Measurements from ENCODE around the gene CHPF2. TPM values are rescaled to one million over a fixed set of nuclear protein-coding genes. Genes with fewer than 3 reads are reported as not detected.
A peak's percentile ranks its signal among the peaks of the same experiment; 100 is the strongest.

Gene CHPF2
- total RNA-seq, 3 donors from 2014 or later: 51.6 to 66.3 (median 51.8) TPM

- DNase-seq (no peak), ATAC-seq (no peak)
- no peaks in the 10 kb centered on the region for H3K36me3 Mint-ChIP-seq (ENCODE audit: insufficient read depth)
- no peaks in the 10 kb centered on the region for H3K9me3 Mint-ChIP-seq
- peaks cover 7% of the 10 kb centered on the region for H3K4me1 Mint-ChIP-seq (ENCODE audit: low read depth)
- no peak overlapping the region for H3K4me3 Mint-ChIP-seq
- H3K27me3 Mint-ChIP-seq (ENCODE audit: low read depth): no peaks in the 10 kb centered on the region
Observed at GRCh38 chr7:151269511-151269910, 37.2 kb downstream of the CHPF2 start.

- ATAC-seq: no peak
- Mint-ChIP-seq H3K27me3 (ENCODE audit: low read depth) (no peaks in the 10 kb centered on the region), H3K9me3 (no peaks in the 10 kb centered on the region), H3K4me1 (ENCODE audit: low read depth) (peaks cover 19% of the 10 kb centered on the region), H3K4me3 (no peak overlapping the region), H3K36me3 (ENCODE audit: insufficient read depth) (no peaks in the 10 kb centered on the region)
- no peak for DNase-seq
Observed at GRCh38 chr7:151271699-151272355, 39.5 kb downstream of the CHPF2 start.

DNA sequence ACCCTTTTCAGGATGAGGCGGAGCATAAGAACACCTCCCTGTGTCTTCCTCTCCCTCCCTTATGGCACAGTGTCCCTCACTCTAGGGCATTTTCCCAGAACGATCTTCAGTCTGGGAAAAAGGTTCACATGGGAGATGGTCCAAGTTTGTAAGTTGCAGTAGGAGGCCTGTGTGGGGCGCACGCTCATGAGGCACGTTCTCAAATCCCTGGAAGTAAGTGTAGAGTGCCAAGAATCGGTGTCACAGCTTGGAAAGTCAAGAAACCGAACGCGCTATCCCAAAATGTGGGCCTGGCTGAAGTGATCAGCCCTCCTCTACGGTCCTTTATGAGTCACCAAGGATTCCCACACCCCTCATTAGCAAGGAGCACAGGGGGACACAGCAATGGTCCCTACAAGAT, 40.1 kb downstream of the CHPF2 start:
- peaks cover 23% of the 10 kb centered on the region for H3K4me1 Mint-ChIP-seq (ENCODE audit: low read depth)
- DNase-seq: no peak
- no peaks in the 10 kb centered on the region for H3K9me3 Mint-ChIP-seq
- no peak for ATAC-seq
- H3K27me3 Mint-ChIP-seq (ENCODE audit: low read depth): no peaks in the 10 kb centered on the region
- no peak overlapping the region for H3K4me3 Mint-ChIP-seq
- H3K36me3 Mint-ChIP-seq (ENCODE audit: insufficient read depth): no peaks in the 10 kb centered on the region

- ATAC-seq (no peak), DNase-seq (no peak)
- H3K4me3 Mint-ChIP-seq: no peak overlapping the region
- H3K9me3 Mint-ChIP-seq: no peaks in the 10 kb centered on the region
- no peaks in the 10 kb centered on the region for H3K36me3 Mint-ChIP-seq (ENCODE audit: insufficient read depth)
- no peaks in the 10 kb centered on the region for H3K27me3 Mint-ChIP-seq (ENCODE audit: low read depth)
- peaks cover 25% of the 10 kb centered on the region for H3K4me1 Mint-ChIP-seq (ENCODE audit: low read depth)
Observed at GRCh38 chr7:151272877-151273276, 40.6 kb downstream of the CHPF2 start.

GRCh38 chr7:151273651-151274390, 41.5 kb downstream of the CHPF2 start:
- ATAC-seq: no peak
- H3K9me3 Mint-ChIP-seq: no peaks in the 10 kb centered on the region
- no peak overlapping the region for H3K4me3 Mint-ChIP-seq

GRCh38 chr7:151274396-151274795, 42.1 kb downstream of the CHPF2 start:
- Mint-ChIP-seq H3K36me3 (ENCODE audit: insufficient read depth) (no peaks in the 10 kb centered on the region), H3K9me3 (no peaks in the 10 kb centered on the region), H3K4me1 (ENCODE audit: low read depth) (peaks cover 25% of the 10 kb centered on the region), H3K27me3 (ENCODE audit: low read depth) (peaks cover 4% of the 10 kb centered on the region), H3K4me3 (no peak overlapping the region)
- ATAC-seq: no peak
- no peak for DNase-seq

More at GRCh38 chr7:151273651-151274390, 41.5 kb downstream of the CHPF2 start:
- no peaks in the 10 kb centered on the region for H3K36me3 Mint-ChIP-seq (ENCODE audit: insufficient read depth)
- no peak for DNase-seq
- peaks cover 25% of the 10 kb centered on the region for H3K4me1 Mint-ChIP-seq (ENCODE audit: low read depth)
- H3K27me3 Mint-ChIP-seq (ENCODE audit: low read depth): peaks cover 4% of the 10 kb centered on the region

GRCh38 chr7:151274936-151275812, 42.9 kb downstream of the CHPF2 start:
- H3K4me1 Mint-ChIP-seq (ENCODE audit: low read depth): peaks cover 25% of the 10 kb centered on the region
- no peak overlapping the region for H3K4me3 Mint-ChIP-seq
- H3K36me3 Mint-ChIP-seq (ENCODE audit: insufficient read depth): no peaks in the 10 kb centered on the region
- ATAC-seq: no peak
- peaks cover 4% of the 10 kb centered on the region for H3K27me3 Mint-ChIP-seq (ENCODE audit: low read depth)
- H3K9me3 Mint-ChIP-seq: no peaks in the 10 kb centered on the region
- no peak for DNase-seq

- DNase-seq: peak; percentile 18
- peak overlapping the region; percentile 29 for H3K4me3 Mint-ChIP-seq
- ATAC-seq: no peak
- no peaks in the 10 kb centered on the region for H3K9me3 Mint-ChIP-seq
- no peaks in the 10 kb centered on the region for H3K36me3 Mint-ChIP-seq (ENCODE audit: insufficient read depth)
- H3K4me1 Mint-ChIP-seq (ENCODE audit: low read depth): peaks cover 25% of the 10 kb centered on the region
- peaks cover 7% of the 10 kb centered on the region for H3K27me3 Mint-ChIP-seq (ENCODE audit: low read depth)
Observed at GRCh38 chr7:151275813-151276577, 43.7 kb downstream of the CHPF2 start.

DNA sequence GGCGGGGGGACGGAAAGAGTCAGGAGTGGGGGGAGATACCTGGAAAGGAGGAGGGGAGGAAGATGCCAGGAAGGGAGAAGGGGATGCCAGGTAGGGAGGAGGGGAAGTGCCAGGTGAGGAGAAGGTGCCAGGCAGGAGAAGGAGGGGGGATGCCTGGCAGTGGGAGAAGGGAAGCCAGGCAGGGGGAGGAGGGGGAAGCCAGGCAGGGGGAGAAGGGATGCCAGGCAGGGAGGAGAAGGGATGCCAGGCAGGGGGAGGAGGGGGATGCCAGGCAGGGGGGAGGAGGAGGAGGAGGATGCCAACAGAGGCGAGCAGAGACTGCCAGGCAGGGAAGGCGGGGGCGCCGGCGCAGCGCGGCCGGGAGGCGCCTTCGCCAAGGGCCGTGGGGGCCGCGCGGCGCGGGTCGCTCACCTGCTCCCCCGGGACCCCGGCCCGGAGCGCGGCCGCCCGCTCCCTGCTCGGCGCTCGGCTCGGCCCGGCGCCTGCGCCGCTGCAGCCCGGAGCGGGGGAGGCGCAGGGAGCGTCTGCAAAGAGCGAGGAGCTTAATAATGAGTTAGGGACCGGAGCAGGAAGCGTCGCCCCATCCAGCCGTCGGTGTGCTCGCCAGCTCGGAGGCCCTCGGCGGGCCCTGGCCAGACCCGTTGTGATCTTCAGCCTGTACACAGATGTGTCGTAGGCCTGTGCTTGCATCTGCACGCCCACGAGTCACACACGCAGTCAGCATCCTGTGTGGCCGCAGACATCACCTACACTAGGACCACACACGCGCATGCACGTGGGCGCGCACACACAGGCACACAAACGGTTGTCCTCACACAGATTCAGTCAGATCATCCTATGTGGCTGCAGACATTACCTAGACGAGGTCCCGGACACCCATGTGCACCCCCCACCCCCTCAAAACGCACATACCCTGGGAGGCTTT, 44.6 kb downstream of the CHPF2 start:
- ATAC-seq: peak; percentile 88 to 90
- peaks cover 24% of the 10 kb centered on the region for H3K4me1 Mint-ChIP-seq (ENCODE audit: low read depth)
- H3K4me3 Mint-ChIP-seq: peak overlapping the region; percentile 77
- no peaks in the 10 kb centered on the region for H3K36me3 Mint-ChIP-seq (ENCODE audit: insufficient read depth)
- H3K27me3 Mint-ChIP-seq (ENCODE audit: low read depth): peaks cover 9% of the 10 kb centered on the region
- no peaks in the 10 kb centered on the region for H3K9me3 Mint-ChIP-seq
- peak; percentile 39 for DNase-seq

DNA sequence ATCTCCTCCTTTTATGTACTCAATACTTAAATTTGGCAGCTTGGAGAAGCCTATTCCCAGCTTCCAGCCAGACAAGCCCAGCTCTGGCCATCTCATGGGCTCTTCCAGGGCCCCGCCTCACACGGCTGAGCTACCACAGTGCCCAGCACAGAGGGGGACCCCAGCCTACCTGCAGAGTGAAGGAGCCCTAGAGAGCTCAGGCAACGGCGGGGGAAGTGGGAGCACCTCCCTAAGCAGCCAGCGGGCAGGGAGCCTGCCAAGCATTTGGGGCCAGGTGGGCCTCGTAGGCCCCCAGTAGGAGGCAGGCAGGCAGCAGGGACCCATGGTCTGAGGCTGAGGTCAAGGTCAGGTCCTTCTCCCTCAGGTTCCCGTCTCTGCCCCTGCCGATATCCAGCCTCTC, 45.3 kb downstream of the CHPF2 start:
- H3K27me3 Mint-ChIP-seq (ENCODE audit: low read depth): peaks cover 13% of the 10 kb centered on the region
- no peaks in the 10 kb centered on the region for H3K9me3 Mint-ChIP-seq
- peaks cover 18% of the 10 kb centered on the region for H3K4me1 Mint-ChIP-seq (ENCODE audit: low read depth)
- no peak for ATAC-seq
- H3K36me3 Mint-ChIP-seq (ENCODE audit: insufficient read depth): no peaks in the 10 kb centered on the region
- peak overlapping the region; percentile 77 for H3K4me3 Mint-ChIP-seq
- DNase-seq: no peak

GRCh38 chr7:151278949-151279348, 46.7 kb downstream of the CHPF2 start:
- Mint-ChIP-seq H3K27me3 (ENCODE audit: low read depth) (peaks cover 14% of the 10 kb centered on the region), H3K4me3 (no peak overlapping the region), H3K4me1 (ENCODE audit: low read depth) (peaks cover 18% of the 10 kb centered on the region), H3K9me3 (no peaks in the 10 kb centered on the region), H3K36me3 (ENCODE audit: insufficient read depth) (no peaks in the 10 kb centered on the region)
- no peak for DNase-seq
- no peak for ATAC-seq

- H3K9me3 Mint-ChIP-seq: no peaks in the 10 kb centered on the region
- DNase-seq (no peak), ATAC-seq (no peak)
- peaks cover 18% of the 10 kb centered on the region for H3K4me1 Mint-ChIP-seq (ENCODE audit: low read depth)
- H3K4me3 Mint-ChIP-seq: no peak overlapping the region
- H3K36me3 Mint-ChIP-seq (ENCODE audit: insufficient read depth): no peaks in the 10 kb centered on the region
- peaks cover 14% of the 10 kb centered on the region for H3K27me3 Mint-ChIP-seq (ENCODE audit: low read depth)
Observed at GRCh38 chr7:151279868-151280267, 47.6 kb downstream of the CHPF2 start.

DNA sequence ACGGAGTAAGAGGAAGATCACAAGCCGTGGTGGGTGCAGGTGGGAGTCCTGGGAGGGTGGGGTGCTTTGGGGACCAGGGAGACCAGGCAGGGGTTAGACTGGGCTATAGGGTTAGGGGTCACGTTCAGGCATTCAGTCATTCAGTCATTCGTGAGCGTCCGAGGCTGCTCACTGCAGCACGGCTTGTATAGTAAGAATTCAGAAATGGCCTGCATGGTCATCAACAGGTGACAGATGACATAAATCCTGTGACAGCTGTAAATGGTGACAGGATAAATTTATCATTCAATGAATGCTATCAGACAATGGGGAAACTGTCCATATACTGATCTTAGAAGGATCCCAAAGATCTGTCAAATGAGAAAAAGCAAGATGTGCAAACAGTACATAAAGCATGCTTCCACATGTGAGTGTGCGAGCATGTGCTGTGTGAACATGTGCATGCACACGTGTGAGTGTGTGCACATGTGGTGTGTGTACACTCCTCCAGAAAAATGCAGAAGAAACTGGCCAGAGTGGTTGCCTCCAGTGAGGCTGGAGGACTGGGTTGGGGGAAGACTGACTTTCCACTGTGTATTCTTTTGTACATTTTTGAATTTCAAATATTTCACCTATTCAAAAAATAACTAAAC, 48.2 kb downstream of the CHPF2 start:
- DNase-seq: no peak
- Mint-ChIP-seq H3K36me3 (ENCODE audit: insufficient read depth) (no peaks in the 10 kb centered on the region), H3K4me1 (ENCODE audit: low read depth) (peaks cover 15% of the 10 kb centered on the region), H3K4me3 (no peak overlapping the region), H3K9me3 (no peaks in the 10 kb centered on the region), H3K27me3 (ENCODE audit: low read depth) (peaks cover 14% of the 10 kb centered on the region)
- no peak for ATAC-seq

Data from activated T-cell treated with anti-CD3 and anti-CD28 coated beads, Interleukin-2, amount 50 U/mL, for 4 hours (primary cell).